NK-92 (cell line): ENCODE results near the gene ALDH3B1.

Experiments
- DNase-seq: peaks from one replicate; lab custom pipeline; 2025; ENCODE audit not compliant: unreplicated experiment; lab: John Stamatoyannopoulos, UW

Gene ALDH3B1

GRCh38 chr11:68030318-68031143, 20.4 kb downstream of the ALDH3B1 start, which contains the start of gene NDUFS8:
Gene NDUFS8, plus strand, starts transcription at chr11:68030681. Its CDS starts 1,471 bp downstream, at chr11:68032152.
- peak; percentile 80 for DNase-seq

- DNase-seq, result no peak
These were observed 21.0 kb downstream of the ALDH3B1 start for GRCh38 chr11:68031144-68031464.

GRCh38 chr11:68032003-68032402, 21.9 kb downstream of the ALDH3B1 start:
- no peak for DNase-seq

- no peak for DNase-seq
These were observed 23.0 kb downstream of the ALDH3B1 start for GRCh38 chr11:68032997-68033707.

- DNase-seq, result no peak
These were observed 23.6 kb downstream of the ALDH3B1 start for GRCh38 chr11:68033708-68034045.

GRCh38 chr11:68035266-68035876, 25.2 kb downstream of the ALDH3B1 start:
- no peak for DNase-seq

GRCh38 chr11:68036141-68036716, 26.1 kb downstream of the ALDH3B1 start:
- no peak for DNase-seq

GRCh38 chr11:68036717-68037239, 26.7 kb downstream of the ALDH3B1 start:
- DNase-seq, result no peak

- DNase-seq, result no peak
These were observed 27.5 kb downstream of the ALDH3B1 start for GRCh38 chr11:68037411-68038225.

GRCh38 chr11:68038226-68038717, 28.1 kb downstream of the ALDH3B1 start:
- no peak for DNase-seq

GRCh38 chr11:68038718-68039525, 28.8 kb downstream of the ALDH3B1 start, which contains the start of gene TCIRG1:
Gene TCIRG1, plus strand, starts transcription at chr11:68039025. Its CDS starts 2,247 bp downstream, at chr11:68041272.
- no peak for DNase-seq

GRCh38 chr11:68039526-68040086, 29.5 kb downstream of the ALDH3B1 start:
- no peak for DNase-seq

- DNase-seq, result no peak
These were observed 30.2 kb downstream of the ALDH3B1 start for GRCh38 chr11:68040101-68040956.

GRCh38 chr11:68040957-68041591, 30.9 kb downstream of the ALDH3B1 start:
- no peak for DNase-seq

GRCh38 chr11:68041617-68042218, 31.6 kb downstream of the ALDH3B1 start:
- no peak for DNase-seq

- DNase-seq, result no peak
These were observed 32.3 kb downstream of the ALDH3B1 start for GRCh38 chr11:68042219-68043028.

- DNase-seq, result no peak
These were observed 32.9 kb downstream of the ALDH3B1 start for GRCh38 chr11:68043029-68043348.
